GM12878 (cell line): ENCODE measurements around the gene ETV2. TPM values are rescaled to one million over a fixed set of nuclear protein-coding genes. Genes with fewer than 3 reads are reported as not detected.

Experiments used
- ATF7 ChIP-seq: fragments of 450-650 bp; IDR thresholded peaks from 2 replicates; pipeline ENCODE4 v1.6.1; 2016; ENCODE audit warnings: low read depth, mild to moderate bottlenecking
- BCLAF1 ChIP-seq: fragments of 450-650 bp; IDR thresholded peaks from 2 replicates; pipeline ENCODE4 v1.6.1; 2017; ENCODE audit warnings: antibody characterized with exemption, mild to moderate bottlenecking, moderate library complexity
- BRCA1 ChIP-seq: IDR thresholded peaks from 2 replicates; pipeline ENCODE4 v1.6.1; 2011; ENCODE audit warnings: low read depth, low read length, improper control_type of control experiment
- CEBPZ ChIP-seq: fragments of 150-350 bp; IDR thresholded peaks from 2 replicates; pipeline ENCODE4 v1.6.1; 2016; ENCODE audit warnings: low read depth, low read length
- CHD1 ChIP-seq: IDR thresholded peaks from 2 replicates; pipeline ENCODE4 v1.6.1; 2012; ENCODE audit warnings: low read depth, low read length, improper control_type of control experiment
- EGR1 ChIP-seq, 2 experiments: IDR thresholded peaks; 1 replicate in 1 of 2; 2 replicates in 1 of 2; pipeline ENCODE4 v1.6.1; 2011 to 2012; ENCODE audit warnings: low read depth in 2 of 2, low read length in 2 of 2, borderline replicate concordance in 1 of 2, mild to moderate bottlenecking in 1 of 2, moderate library complexity in 1 of 2
- ESRRA ChIP-seq: IDR thresholded peaks from 2 replicates; pipeline ENCODE4 v1.6.1; 2012; ENCODE audit warnings: mild to moderate bottlenecking, low read length, improper control_type of control experiment
- FOS ChIP-seq: IDR thresholded peaks from 3 replicates; pipeline ENCODE4 v1.6.1; 2011; ENCODE audit warnings: borderline replicate concordance; ENCODE audit not compliant: insufficient read length; ENCODE audit errors: extremely low read depth
- GABPA ChIP-seq: IDR thresholded peaks from 2 replicates; pipeline ENCODE4 v1.6.1; 2014; ENCODE audit warnings: antibody characterized with exemption, low read depth, mild to moderate bottlenecking, inconsistent platforms
- JUND ChIP-seq: IDR thresholded peaks from 2 replicates; pipeline ENCODE4 v1.6.1; 2012; ENCODE audit warnings: low read depth, mild to moderate bottlenecking, low read length, improper control_type of control experiment, moderate library complexity
- KAT2A ChIP-seq: conservative IDR thresholded peaks from 2 replicates; pipeline ENCODE4 v1.6.1; 2011; ENCODE audit warnings: low read depth, low read length; ENCODE audit not compliant: control insufficient read depth
- LARP7 ChIP-seq: fragments of 450-650 bp; IDR thresholded peaks from 2 replicates; pipeline ENCODE4 v1.6.1; 2017; ENCODE audit warnings: mild to moderate bottlenecking
- MAX ChIP-seq: IDR thresholded peaks from 2 replicates; pipeline ENCODE4 v1.6.1; 2012; ENCODE audit warnings: low read depth, low read length, improper control_type of control experiment
- MEF2B ChIP-seq: fragments of 450-650 bp; IDR thresholded peaks from 2 replicates; pipeline ENCODE4 v1.6.1; 2018; ENCODE audit warnings: mild to moderate bottlenecking, moderate library complexity; ENCODE audit not compliant: partially characterized antibody, poor library complexity, severe bottlenecking
- NRF1 ChIP-seq: conservative IDR thresholded peaks from 2 replicates; pipeline ENCODE4 v1.6.1; 2011; ENCODE audit warnings: mild to moderate bottlenecking, low read depth, low read length, improper control_type of control experiment
- PML ChIP-seq: IDR thresholded peaks from 2 replicates; pipeline ENCODE4 v1.6.1; 2012; ENCODE audit warnings: low read length, inconsistent platforms
- POLR2AphosphoS5 ChIP-seq: IDR thresholded peaks from 2 replicates; pipeline ENCODE4 v1.6.1; 2011; ENCODE audit warnings: mild to moderate bottlenecking, low read length, inconsistent platforms
- RUNX3 ChIP-seq: IDR thresholded peaks from 2 replicates; pipeline ENCODE4 v1.6.1; 2012; ENCODE audit warnings: low read length, inconsistent platforms
- SIN3A ChIP-seq: IDR thresholded peaks from 2 replicates; pipeline ENCODE4 v1.6.1; 2012; ENCODE audit warnings: low read depth, low read length, improper control_type of control experiment
- SMAD5 ChIP-seq: IDR thresholded peaks from 2 replicates; pipeline ENCODE4 v1.6.1; 2016; ENCODE audit warnings: antibody characterized with exemption, low read depth
- SREBF1 ChIP-seq: IDR thresholded peaks from 2 replicates; pipeline ENCODE4 v1.6.1; 2012; ENCODE audit warnings: mild to moderate bottlenecking, low read length
- STAT3 ChIP-seq: IDR thresholded peaks from 2 replicates; pipeline ENCODE4 v1.6.1; 2011; ENCODE audit warnings: low read depth, low read length, improper control_type of control experiment
- TCF12 ChIP-seq: IDR thresholded peaks from 2 replicates; pipeline ENCODE4 v1.6.1; 2011; ENCODE audit warnings: low read depth, mild to moderate bottlenecking, low read length
- ZNF274 ChIP-seq: IDR thresholded peaks from one replicate; pipeline ENCODE4 v1.8.0; 2011; ENCODE audit not compliant: insufficient read length, insufficient read depth
- ZNF622 ChIP-seq: fragments of 450-650 bp; IDR thresholded peaks from 2 replicates; pipeline ENCODE4 v1.6.1; 2017; ENCODE audit warnings: mild to moderate bottlenecking, inconsistent platforms
- polyA plus RNA-seq, 11 experiments: library from polyadenylated mRNA; depleted of rRNA in 4 of 11; unstranded in 6 of 11; stranded (reverse) in 5 of 11; fragments of >200 nt; fragmentation: Nextera tagmentation in 4 of 11; fragmentation: Illumina TruSeq in 1 of 11; extraction: Ambion mirVana in 4 of 11; extraction: Trizol in 1 of 11; gene quantifications; 1 replicate in 1 of 11; 2 replicates in 10 of 11; pipeline versions ENCODE4 v1.2.1 to v1.2.3, GENCODE V29; 2011 to 2016; ENCODE audit warnings: inconsistent platforms in 2 of 11, missing spikeins in 2 of 11, low read depth in 1 of 11
- total RNA-seq, 4 experiments: library from RNA; depleted of rRNA in 3 of 4; stranded (reverse); fragments of >200 nt in 3 of 4; fragmentation: Illumina TruSeq in 1 of 4; extraction: Trizol in 1 of 4; gene quantifications; 2 replicates each; pipeline versions ENCODE4 v1.2.1 to v1.2.3, GENCODE V29; 2013 to 2021

The ETV2 gene
- total and polyA plus RNA-seq, 10 of the 15 experiments (the other 5 are each of a cell fraction or from before 2014, with no cell fraction given): 0.10 to 1.4 (median 0.54) TPM; not detected in 1

GRCh38 chr19:35612559-35613321 lies 28.8 kb upstream of the ETV2 start, which contains the start of gene HAUS5 (continued):
- TF ChIP-seq KAT2A (no peak), BRCA1 (peak; percentile 81), CEBPZ (no peak), TCF12 (0 out of 2 replicates have a peak, but pooled peaks have one; percentile 60), FOS (no peak), LARP7 (peak; percentile 78), BCLAF1 (no peak), MEF2B (no peak), SIN3A (peak; percentile 75), ZNF622 (no peak), EGR1 (IDR thresholded peaks at IDR 0.05; ENCODE audit: borderline replicate concordance in 1 of 2, low read depth in 2 of 2, low read length in 2 of 2) (no peak), RUNX3 (no peak), GABPA (no peak), ESRRA (no peak), POLR2AphosphoS5 (peak; percentile 75), SREBF1 (no peak), MAX (no peak; the same call in 1 of the 2 replicates), ZNF274 (no peak), JUND (peak; percentile 97), SMAD5 (no peak; the same call in 1 of the 2 replicates), STAT3 (no peak), NRF1 (no peak), ATF7 (peak; percentile 99), PML (peak; percentile 69; the same call in 1 of the 2 replicates), CHD1 (no peak)
